RWPE2 (cell line): ENCODE data around the gene ASTN1.

ENCODE experiments used
- ATAC-seq: fragments of 200-7000 bp; cut with Tn5 transposase; 3 replicates; pipeline ENCODE4 v1.9.1; 2021; ENCODE audit warnings: low read depth
- DNase-seq: peaks from one replicate; pipeline ENCODE4 v3.0.0-alpha.2; 2020; ENCODE audit warnings: low spot score
- H3K27ac ChIP-seq: fragments of 450-650 bp; 2 replicates; pipeline ENCODE4 v1.5.1; 2017; ENCODE audit warnings: mild to moderate bottlenecking; ENCODE audit not compliant: poor library complexity, severe bottlenecking
- H3K27me3 ChIP-seq: fragments of 250-450 bp; sonication (Bioruptor Pico); 2 replicates; pipeline ENCODE4 v1.5.1; 2021; ENCODE audit warnings: mild to moderate bottlenecking, moderate library complexity; ENCODE audit not compliant: insufficient read depth, poor library complexity, severe bottlenecking
- H3K36me3 ChIP-seq: fragments of 250-450 bp; sonication (Bioruptor Pico); 2 replicates; pipeline ENCODE4 v1.5.1; 2020; ENCODE audit warnings: low read depth, mild to moderate bottlenecking, moderate library complexity
- H3K4me1 ChIP-seq: fragments of 250-450 bp; sonication (Bioruptor Pico); 2 replicates; pipeline ENCODE4 v1.5.1; 2021; ENCODE audit warnings: mild to moderate bottlenecking, moderate library complexity; ENCODE audit not compliant: insufficient read depth, poor library complexity, severe bottlenecking
- H3K4me3 ChIP-seq: fragments of 250-450 bp; sonication (Bioruptor Pico); 2 replicates; pipeline ENCODE4 v1.5.1; 2021; ENCODE audit warnings: mild to moderate bottlenecking, moderate library complexity; ENCODE audit not compliant: severe bottlenecking
- H3K9me3 ChIP-seq: fragments of 250-450 bp; sonication (Bioruptor Pico); 2 replicates; pipeline ENCODE4 v1.5.1; 2021; ENCODE audit warnings: mild to moderate bottlenecking, moderate library complexity; ENCODE audit not compliant: severe bottlenecking
- CTCF ChIP-seq: fragments of 450-650 bp; IDR thresholded peaks from one replicate; pipeline ENCODE4 v1.5.1; 2017; ENCODE audit warnings: mild to moderate bottlenecking, moderate library complexity; ENCODE audit not compliant: poor library complexity, severe bottlenecking

ASTN1 gene

GRCh38 chr1:177165069-177165439 lies 542 bp upstream of the ASTN1 start:
- Histone ChIP-seq H3K27me3 (peaks cover 85% of the 10 kb centered on the region), H3K9me3 (no peaks in the 10 kb centered on the region), H3K4me3 (no peak overlapping the region), H3K36me3 (no peaks in the 10 kb centered on the region), H3K4me1 (no peaks in the 10 kb centered on the region), H3K27ac (no peak overlapping the region)
- DNase-seq (no peak), ATAC-seq (no peak)
- TF ChIP-seq CTCF = no peak

GRCh38 chr1:177163844-177164379 lies 600 bp downstream of the ASTN1 start:
- peaks cover 73% of the 10 kb centered on the region for H3K27me3 ChIP-seq
- H3K36me3 ChIP-seq = no peaks in the 10 kb centered on the region
- H3K9me3 ChIP-seq = no peaks in the 10 kb centered on the region
- DNase-seq = no peak
- H3K4me3 ChIP-seq = no peak overlapping the region
- no peak for TF ChIP-seq CTCF
- ATAC-seq = no peak
- H3K4me1 ChIP-seq = no peaks in the 10 kb centered on the region
- no peak overlapping the region for H3K27ac ChIP-seq

GRCh38 chr1:177162243-177162642 lies 2.3 kb downstream of the ASTN1 start:
- no peak for DNase-seq
- Histone ChIP-seq H3K4me1 (no peaks in the 10 kb centered on the region), H3K27ac (no peak overlapping the region), H3K27me3 (peaks cover 57% of the 10 kb centered on the region), H3K9me3 (no peaks in the 10 kb centered on the region), H3K36me3 (no peaks in the 10 kb centered on the region), H3K4me3 (no peak overlapping the region)
- TF ChIP-seq CTCF = no peak
- no peak for ATAC-seq

GRCh38 chr1:177146499-177146898 lies 18.0 kb downstream of the ASTN1 start:
- ATAC-seq = no peak
- no peak for DNase-seq
- H3K4me1 ChIP-seq = no peaks in the 10 kb centered on the region
- no peak for TF ChIP-seq CTCF
- H3K36me3 ChIP-seq = no peaks in the 10 kb centered on the region
- no peak overlapping the region for H3K4me3 ChIP-seq
- H3K27me3 ChIP-seq = peaks cover 4% of the 10 kb centered on the region
- H3K9me3 ChIP-seq = no peaks in the 10 kb centered on the region
- H3K27ac ChIP-seq = no peak overlapping the region

GRCh38 chr1:177145106-177146070 lies 19.1 kb downstream of the ASTN1 start:
- Histone ChIP-seq H3K4me3 (no peak overlapping the region), H3K9me3 (no peaks in the 10 kb centered on the region), H3K27ac (no peak overlapping the region), H3K27me3 (peaks cover 4% of the 10 kb centered on the region), H3K36me3 (no peaks in the 10 kb centered on the region), H3K4me1 (no peaks in the 10 kb centered on the region)
- no peak for ATAC-seq
- DNase-seq = no peak
- TF ChIP-seq CTCF = no peak
